ENCODE measurements around the gene SMAD2.
"Not testable (repeated sequence)": the region's sequence is repeated elsewhere in the genome, so short reads cannot be mapped to it uniquely, and the experiment has no call there.

Gene SMAD2

DNA sequence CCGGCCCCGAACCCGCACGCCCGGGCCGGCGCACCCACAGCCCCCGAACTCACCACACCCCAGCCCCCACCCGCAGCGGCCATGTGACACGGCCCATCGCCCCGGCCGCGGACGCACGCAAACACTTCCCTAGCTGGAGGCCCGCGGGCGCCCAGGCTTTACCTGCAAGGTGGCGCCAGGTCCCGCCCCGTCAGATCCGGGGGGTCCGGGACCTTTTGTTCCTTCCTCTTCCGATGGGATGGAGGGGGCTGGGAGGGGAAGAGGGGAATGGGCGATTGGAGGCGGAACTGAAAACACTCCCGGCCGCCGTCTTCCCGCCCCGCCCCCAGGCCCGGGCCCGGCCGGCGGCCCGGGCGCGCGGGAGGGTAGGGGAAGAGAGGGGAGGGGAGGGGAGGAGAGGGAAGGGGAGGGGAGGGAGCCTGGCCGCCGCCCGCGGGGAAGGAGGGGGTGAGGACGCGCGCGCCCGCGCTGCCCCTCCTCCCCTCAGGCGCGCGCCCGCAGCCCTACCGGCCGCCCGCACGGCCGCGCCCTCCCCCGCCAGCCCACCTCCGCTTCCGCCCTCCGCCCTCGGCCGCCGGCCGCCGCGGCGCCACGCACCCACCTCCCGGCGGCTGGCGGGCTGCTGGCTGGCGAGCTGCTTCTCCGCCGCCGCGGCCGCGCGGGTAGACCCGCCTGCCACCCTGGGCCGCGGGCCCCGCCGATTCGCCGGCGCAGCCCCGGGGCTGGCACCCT, at the start of gene SMAD2:
Gene SMAD2, minus strand, starts transcription at position 461 of the 732 bp plus-strand sequence. CDS start 33,903 bp downstream, outside the sequence.
- DNase-seq (ENCODE audit: low spot score): peak; percentile 82

DNA sequence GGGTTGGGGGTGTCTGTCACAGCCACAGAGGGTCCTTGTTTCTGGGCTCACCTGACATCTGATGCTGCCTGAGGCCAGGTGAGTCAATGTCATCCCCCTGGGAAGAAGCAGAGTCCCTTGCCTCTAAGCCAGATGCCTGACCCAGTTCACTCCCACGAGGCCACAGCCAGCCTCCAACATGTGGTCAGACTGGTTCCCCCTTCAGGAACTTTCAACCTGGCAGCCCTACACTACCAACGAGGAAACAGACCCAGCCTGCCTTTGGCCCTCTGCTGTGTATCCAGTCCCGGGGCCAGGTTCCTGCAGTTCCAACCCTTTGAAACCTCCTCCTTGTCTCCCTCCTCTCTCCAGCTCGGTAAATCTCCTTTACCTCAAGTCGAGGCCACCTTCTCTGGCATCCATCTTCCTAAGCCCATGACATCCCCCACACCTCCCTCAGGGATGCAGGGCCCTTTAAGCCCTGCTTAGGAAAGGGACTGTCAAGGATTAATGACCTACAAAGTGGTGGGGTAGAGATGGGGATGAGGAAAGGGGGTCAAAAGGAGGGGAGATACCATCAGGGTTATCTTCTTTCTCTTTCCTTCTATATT, 49.2 kb upstream of the SMAD2 start:
- no peak for DNase-seq (ENCODE audit: low spot score)

DNA sequence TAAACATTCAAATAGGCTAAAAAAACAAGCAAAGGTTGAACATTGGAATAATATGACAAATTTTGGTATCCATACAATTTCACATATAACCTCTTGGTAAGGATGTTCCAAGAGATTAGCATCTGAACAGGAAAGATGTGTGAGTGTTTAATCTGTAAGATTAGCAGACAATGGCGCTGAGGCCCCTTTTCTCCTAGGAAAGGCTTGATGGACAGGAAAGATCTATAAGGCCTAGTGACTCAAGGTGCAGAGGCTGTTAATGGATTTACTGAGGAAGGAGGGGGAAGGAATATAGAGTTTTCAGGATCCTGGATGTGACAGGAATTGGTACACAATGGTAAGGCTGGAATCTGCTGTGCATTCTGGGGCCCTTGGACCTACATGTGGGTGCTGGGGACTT, 48.1 kb upstream of the SMAD2 start:
- no peak for DNase-seq (ENCODE audit: low spot score)

DNA sequence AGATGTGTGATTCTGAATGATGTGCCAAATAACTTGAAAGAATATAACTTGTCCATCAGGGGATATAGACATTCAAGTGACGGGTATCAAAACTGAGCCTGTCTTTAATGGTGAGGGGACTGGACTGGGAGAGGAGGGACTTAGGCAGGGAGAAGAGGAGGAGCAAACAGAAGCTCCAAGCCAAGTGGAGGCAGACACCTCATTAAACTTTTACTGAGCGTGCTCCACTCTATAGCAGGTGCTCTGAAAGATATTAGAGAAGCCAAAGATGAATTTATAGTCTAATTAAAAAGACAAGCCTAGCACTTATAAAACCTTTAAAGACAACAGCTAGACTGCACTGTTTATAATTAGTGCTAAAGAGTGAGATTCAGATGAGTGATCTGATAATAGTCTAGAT, 47.7 kb upstream of the SMAD2 start:
- DNase-seq (ENCODE audit: low spot score): no peak

DNA sequence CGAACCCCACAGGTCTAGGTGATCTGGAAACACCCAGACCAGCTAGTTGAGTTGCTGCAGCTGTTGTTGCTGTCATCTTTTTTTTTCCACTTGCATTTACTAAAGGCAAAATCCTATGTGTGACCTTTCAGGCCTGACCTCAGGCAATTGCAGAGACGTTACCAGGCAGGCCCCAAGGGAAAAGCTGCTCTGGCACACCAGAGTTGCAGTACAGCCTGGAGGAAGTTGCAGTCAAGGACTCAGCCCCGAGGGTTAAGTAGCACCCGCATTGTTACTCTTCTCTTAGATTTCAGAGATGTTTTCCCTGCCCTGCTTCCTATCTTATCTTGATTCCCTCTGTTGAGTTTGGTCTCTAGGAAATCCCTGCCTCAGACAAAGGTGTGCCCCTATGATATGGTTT, 45.2 kb upstream of the SMAD2 start:
- no peak for DNase-seq (ENCODE audit: low spot score)

DNA sequence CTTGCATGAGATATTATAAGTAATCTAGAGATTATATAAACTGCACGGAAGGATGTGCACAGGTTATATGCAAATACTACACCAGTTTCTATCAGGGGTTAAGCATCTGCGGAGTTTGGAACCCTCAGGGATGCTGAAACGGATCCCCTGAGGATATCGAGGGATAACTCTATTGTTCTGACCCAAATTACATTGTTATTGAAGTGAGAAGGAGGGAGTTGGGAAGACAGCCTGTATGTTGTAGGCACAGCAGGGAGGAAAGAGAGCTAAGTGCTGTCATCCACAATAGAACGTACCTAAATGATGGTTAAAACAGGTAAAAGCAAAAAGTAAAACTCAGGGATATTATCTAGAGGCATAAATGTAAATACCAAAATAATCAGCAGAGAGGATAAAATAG, 44.6 kb upstream of the SMAD2 start:
- DNase-seq (ENCODE audit: low spot score): no peak

DNA sequence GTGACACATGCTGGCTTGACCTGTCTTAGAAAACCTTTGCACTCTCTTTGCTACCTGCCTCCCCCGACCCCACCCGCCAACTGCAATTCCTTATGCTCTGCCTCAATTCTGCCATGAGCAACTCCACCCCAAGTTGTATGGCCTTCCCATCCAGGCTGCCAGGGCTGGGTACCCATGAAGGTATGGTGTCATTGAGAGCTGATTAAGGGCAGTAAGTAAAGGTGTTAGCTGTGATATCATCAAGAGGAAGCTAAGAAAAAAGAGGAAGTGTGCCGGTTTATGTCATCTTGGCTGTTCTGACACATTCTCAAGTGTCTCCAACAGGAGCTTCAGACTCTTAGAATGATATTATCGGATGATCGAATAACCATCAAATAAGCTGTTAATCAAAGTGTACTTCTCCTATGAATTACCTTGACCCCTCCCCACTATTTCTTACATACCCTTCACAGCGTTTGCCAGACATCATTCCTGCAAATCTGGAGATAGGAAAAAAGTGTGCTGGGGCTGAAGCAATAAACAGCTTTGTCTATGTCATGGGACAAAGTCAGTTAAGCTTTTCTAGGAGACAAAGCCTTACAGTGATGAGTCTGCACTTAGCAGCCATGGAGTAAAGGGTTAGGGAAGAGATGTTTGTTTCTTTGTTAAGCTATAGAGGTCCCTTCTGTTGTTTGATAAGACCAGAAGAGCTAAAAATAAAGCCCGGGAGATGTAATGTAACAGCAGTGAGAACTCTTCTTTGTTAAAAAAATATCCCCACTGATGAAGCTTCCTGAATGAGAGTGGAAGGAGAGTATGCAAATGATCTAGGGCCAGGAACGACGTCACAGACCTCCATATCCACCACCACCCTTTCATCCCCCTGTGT, 40.4 kb upstream of the SMAD2 start:
- peak; percentile 15 for DNase-seq (ENCODE audit: low spot score)

DNA sequence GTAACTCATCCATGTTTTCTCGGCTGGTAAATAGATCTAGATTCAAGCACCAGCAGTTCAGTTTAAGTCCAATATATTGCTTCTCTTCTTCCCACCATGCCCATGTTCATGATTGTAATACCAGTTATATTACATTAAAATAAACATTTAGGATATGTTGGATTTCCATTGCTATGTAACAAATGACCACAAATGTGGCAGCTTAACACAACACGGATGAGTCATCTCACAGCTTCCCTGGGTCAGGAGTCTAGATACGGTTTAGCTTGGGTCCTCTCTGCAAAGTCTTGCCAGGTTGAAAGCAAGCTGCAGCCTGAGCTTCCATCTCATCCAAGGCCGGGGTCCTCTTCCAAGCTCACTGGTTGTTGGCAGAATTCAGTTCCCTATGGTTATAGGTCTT, 39.4 kb upstream of the SMAD2 start:
- no peak for DNase-seq (ENCODE audit: low spot score)

DNA sequence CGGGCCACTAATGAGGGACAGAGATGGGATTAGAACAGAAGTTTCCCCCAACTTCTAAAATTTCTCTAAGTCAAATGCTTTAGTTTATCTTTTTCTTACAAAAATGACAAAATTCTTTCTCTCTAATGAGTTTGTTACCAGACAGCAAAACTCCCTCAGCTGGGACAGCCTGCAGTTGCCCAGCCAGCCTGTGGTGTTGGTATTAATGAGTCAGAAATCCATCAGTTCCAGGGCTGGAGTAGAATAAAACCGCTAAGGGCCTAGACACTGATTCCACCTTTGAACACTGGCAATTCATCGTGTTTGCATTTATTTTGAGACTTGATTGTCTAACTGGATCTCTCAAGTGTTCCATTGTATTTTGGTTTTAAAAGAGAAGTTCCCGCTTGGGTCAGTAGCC, 38.3 kb upstream of the SMAD2 start:
- no peak for DNase-seq (ENCODE audit: low spot score)

DNA sequence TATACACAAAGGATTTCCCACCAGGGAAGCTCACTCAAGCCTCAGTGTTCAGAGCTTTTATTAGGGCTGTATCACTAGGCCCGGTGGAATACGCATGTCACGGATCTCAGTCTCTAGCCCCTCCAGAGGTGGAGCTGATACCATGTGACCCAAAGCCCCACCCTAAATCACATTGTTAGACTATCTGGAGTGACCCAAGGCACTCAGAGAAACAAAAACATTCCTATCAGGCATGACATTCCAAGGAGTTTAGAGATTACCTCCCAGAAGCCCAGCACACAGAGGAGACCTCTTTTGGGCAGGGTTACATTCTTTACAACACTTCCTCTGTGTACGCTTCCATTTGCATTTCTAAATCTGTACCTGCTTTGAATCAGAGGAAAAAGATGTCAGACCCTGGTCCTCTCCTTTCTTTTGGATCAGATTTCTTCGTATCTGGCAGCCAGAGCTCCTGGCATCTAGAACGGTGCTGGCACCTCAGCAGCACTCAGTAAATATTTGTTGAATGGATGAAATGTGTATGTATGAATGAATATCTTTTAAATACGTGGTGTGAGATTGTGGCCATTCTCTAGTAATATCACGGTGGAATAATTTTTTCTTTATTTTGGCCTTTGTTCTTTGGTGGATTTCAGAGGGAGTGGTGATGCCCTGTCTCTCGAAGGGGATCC, 37.7 kb upstream of the SMAD2 start:
- no peak for DNase-seq (ENCODE audit: low spot score)

DNA sequence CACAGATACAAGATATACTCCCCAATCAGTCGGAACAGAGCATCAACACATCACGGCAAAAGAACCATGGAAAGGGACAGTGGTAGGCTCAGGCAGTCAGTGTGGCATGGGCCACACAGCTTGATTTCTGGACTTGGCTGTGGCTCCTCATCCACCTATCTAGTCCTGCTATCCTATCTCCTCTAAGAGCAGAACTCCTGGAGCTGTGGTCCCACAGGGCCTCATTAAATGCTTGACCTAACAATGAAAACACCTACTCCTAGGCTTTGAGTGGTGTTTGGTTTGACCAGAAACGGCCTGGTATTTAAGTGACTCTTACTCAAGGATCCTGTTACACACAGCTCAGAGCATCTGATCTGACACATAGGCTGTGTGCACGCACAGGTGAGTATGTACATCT, 33.6 kb upstream of the SMAD2 start:
- DNase-seq (ENCODE audit: low spot score): no peak

DNA sequence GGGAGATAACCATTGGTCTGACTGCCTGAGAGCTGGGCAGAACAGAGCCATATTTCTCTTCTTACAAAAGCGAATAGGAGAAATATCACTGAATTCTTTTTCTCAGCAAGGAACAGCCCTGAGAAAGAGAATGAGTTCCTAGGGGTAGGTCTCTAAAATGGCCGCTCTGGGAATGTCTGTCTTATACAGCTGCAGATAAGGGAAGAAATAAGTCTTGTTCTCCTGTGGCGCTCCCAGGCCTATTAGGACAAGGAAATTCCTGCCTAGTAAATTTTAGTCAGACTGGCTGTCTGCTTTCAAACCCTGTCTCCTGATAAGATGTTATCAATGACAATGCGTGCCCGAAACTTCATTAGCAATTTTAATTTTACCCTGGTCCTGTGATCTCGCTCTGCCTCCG, 30.5 kb upstream of the SMAD2 start:
- DNase-seq (ENCODE audit: low spot score): not testable (repeated sequence)

DNA sequence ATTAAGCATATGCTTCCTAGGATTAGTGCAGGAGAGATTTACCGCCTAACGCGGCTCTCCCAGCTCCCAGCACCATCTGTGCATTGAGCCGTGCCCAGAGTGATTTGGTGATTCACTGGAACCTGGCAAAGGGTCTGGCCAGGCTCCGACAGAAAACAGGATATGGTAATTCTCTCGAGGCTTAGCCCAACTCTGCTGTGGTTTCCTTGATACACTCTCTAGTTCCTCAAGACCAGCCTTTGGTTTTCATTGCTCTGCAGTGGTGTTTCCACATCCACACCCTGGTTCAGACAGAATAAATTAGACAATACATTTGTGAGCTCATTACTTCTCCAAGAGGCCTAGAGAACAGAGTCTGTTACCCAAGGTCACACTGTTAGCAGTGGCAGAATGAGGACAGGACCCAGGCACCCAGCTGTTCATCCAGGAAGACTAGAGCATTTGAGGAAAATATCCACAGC, 23.0 kb upstream of the SMAD2 start:
- no peak for DNase-seq (ENCODE audit: low spot score)

DNA sequence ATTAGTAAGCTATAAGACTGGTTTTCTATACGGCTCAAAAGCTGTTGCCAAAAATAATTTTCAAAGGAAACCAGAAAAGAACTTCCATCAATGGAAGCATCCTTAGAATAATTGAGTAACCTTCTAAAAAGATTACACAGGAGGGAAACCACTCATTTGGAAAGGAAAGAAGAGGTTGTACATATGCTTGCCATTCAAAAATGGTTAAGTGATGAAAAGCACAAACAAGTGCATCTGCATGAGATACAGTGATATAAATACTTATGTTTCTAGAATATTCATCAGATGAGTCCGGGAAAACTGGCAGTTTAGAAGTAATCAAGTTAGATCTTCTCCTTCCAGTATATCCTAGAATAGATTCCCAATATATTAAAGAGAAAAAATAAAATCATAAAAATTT, 20.1 kb upstream of the SMAD2 start:
- DNase-seq (ENCODE audit: low spot score): no peak

DNA sequence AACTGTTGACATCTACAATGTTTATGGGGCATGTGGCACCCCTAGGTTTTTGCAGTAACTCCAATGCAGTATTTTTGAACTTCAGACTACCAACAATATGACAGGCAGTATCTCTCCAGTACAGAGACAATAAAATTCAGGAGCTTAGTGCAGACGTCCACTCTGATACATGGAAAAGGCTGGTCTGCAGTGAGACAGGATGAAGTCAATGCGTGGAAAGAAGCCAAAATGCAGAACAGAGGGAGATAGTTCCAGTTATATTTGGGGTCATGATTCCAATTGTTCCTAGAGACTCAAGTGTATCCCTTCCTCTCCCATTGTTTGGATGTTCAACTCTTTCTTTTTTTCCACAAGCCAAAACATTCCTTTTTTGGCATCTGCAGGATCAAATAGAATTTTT, 18.7 kb upstream of the SMAD2 start:
- no peak for DNase-seq (ENCODE audit: low spot score)

DNA sequence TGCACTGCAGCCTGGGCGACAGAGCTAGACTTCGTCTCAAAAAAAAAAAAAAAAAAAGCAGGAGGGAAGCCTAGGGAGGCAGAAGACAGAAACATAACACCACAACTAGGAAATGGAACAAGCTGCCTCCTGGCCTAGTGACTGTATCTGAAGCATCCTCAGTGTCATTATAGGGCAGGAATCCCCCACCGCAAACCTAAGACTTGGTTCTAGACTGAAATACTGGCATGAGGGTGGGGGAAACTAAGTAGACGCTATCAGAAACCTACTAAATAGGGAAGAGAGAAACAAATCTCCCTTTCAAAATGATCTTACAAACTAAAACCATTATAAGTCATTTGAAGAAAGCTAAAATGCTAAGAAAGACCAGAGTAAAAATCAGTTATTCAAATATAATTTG, 16.4 kb upstream of the SMAD2 start:
- no peak for DNase-seq (ENCODE audit: low spot score)

DNA sequence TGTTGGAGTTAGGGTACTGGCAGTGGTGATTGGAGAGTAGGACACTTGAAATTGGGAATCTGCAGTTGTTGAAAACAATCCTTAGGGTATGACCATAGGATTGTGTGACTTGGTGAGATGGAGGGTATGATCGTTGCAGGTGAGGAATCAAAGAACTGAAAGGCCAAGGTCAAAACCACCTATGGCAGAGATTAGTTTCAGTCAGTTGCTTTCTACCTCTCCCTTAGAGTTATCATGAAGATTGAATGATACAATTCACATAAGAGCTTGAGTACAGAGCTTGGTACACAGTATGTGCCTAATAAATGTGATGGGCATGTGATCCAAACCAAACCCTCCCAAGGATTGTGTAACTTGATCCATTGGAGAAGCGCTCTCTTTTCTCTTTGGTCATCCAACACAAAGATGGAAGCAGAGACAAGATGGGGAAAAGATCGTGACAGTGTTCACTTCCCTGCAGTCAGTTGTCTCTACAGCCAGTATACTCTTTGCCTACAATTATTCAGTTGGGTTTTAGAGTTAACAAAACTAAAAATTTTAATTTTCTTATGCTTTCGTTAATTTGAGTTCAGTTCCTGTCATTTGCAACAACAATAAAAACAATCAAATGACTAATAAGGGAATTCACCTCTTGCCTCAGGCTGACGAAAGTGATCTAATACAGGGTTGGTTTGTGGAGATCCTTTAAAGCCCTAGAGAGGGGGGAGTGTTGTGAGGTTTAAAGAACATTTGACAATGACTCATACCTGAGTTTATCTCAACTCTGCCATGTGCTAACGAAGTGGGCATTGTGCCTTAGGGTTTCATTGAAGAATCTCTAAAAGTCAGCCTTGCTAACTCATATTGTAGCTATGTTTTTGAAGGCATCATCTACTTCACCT, 14.8 kb upstream of the SMAD2 start:
- no peak for DNase-seq (ENCODE audit: low spot score)

DNA sequence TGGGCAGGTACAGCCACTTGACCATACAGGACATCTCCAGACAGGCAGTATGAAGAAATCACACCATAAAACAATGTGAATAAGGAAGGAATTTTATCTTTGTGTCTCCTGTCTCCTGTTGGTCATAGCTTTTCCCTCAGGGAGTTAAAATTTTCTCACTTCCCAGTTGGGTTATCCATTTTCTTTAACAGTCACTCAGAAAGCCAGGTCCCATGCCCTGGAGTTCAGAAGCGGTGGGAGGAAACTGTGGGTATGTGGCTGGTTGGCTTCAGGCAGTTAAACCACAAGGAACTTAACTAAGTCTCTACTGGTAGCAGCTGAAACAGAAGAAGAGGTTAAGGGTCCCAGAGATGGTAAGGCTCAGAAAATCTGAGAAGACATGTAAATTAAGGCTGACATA, 6.5 kb upstream of the SMAD2 start:
- DNase-seq (ENCODE audit: low spot score): no peak

DNA sequence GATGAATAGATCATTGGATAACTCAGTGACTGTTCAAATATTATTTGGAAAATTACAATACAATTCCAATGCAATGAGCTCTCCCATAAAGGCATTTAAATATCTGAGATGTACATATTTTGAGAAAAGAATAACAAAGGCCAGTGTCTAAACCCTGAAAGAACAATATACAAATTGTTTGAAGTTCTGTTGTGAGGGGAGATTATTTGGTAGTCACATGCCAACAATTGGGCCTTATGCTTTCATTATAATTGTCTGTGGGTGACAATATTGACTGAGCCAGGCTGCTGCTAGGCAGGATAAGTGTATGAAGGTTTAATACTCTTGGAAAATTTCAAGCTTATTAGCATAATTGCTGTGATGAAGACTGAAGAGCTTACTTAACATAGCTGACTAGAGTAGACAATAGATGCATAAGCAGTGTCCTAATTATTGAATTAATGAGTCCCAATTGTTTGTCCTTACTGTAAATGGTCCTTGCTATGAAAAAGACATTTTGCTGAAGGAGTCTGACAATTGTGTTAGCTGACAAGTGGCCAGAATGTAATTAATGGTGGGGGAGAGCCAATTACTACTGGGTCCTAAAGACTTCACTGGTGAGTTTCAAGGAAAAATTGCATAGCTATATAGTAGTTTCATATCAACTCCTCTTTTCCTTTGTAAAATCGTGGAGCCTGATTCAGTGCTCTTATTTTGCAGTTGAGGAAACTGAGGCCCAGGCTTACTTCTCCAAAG, 5.0 kb upstream of the SMAD2 start:
- DNase-seq (ENCODE audit: low spot score): peak; percentile 64

DNA sequence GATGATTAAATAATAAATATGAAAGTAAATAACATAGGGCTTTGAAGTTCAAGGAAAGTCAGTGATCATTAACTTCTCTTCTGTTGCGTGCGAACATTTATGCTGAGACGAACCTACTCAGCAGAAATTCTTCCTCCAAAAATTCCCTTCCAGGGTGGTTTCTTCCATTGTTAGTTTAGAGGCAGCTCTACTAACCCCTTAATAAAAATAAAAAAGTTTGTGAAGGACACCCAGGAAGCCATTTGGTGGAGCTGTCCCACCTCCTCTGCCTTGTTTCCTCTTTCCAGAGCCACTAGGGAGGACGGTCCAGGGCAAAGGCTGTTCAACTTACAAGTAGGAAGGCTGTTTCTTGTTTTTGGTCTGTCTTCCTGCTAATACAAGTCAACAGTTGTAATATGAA, 2.1 kb upstream of the SMAD2 start:
- no peak for DNase-seq (ENCODE audit: low spot score)

DNA sequence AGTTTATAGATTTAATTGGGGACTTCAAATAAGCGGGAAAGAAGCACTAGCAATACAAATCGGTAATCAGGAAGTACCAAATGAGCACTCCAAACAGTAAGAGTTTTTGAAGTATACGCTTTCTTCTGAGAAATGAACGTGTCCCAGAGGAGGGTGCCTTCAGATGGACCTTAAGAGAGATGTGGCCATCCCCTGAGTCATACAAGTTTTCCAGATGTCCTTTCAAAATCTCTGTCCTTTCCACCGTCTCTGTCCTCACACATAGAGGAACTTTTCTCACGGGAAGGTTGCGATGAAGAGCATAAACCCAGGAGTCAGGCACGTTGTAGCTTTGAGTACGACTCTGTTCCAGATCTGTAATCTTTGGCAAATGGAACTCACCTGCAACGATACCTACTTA, 1.7 kb upstream of the SMAD2 start:
- DNase-seq (ENCODE audit: low spot score): no peak
